ENCODE measurements around the gene SCN1B. TPM values are rescaled to one million over a fixed set of nuclear protein-coding genes. Genes with fewer than 3 reads are reported as not detected.

Gene SCN1B
- total RNA-seq, 4 donors from 2014 or later = 0.60 to 14.2 (median 3.2) TPM

DNA sequence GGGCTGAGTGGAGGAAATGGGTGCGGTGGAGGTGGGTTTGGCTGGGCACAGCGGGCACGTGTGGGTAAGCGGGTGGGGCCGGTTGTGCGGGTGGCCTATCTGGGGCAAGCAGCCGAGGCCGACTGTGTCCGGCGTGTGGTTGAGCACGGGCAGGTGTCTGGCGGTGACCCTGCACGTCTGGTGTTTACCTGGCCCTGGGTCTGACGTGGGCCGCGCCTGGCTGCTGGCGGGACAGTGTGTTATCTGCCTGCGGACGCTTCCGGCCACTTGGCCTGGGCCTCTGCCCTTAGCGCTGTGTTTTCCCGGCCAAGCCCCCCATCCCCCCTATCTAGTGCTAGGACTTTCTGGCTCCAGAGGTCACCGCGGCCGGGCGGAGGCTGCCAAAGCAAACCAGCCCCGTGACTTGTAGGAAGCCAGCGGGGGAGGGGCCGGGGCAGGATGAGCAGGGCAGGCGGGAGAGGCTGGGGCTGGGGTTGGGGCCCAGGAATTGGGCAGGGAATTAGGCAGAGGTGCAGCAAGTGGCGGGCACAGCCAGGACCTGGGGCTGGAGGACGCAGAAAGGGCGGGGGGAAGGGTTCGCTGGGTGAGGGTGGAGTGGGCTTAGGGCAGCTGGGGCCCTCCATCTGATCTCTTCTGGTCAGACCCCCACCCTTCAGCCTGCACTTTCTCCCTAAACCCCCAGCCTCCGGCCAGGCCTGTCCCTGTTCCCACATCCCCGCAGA is 10.7 kb downstream of the SCN1B start:
- Histone ChIP-seq H3K36me3 (no peaks in the 10 kb centered on the region), H3K4me3 (peak overlapping the region in 1 of 4 donors; percentile 21), H3K27me3 (peaks cover 23% of the 10 kb centered on the region), H3K27ac (peak overlapping the region; percentile 22 to 58 (median 47)), H3K9me3 (no peaks in the 10 kb centered on the region), H3K4me1 (peaks cover 14 to 37% (median 23%) of the 10 kb centered on the region in 4 donors)
- peak; percentile 19 to 54 (median 33) for TF ChIP-seq POLR2AphosphoS5 (IDR thresholded peaks at IDR 0.05)
- TF ChIP-seq, protein P1, sequence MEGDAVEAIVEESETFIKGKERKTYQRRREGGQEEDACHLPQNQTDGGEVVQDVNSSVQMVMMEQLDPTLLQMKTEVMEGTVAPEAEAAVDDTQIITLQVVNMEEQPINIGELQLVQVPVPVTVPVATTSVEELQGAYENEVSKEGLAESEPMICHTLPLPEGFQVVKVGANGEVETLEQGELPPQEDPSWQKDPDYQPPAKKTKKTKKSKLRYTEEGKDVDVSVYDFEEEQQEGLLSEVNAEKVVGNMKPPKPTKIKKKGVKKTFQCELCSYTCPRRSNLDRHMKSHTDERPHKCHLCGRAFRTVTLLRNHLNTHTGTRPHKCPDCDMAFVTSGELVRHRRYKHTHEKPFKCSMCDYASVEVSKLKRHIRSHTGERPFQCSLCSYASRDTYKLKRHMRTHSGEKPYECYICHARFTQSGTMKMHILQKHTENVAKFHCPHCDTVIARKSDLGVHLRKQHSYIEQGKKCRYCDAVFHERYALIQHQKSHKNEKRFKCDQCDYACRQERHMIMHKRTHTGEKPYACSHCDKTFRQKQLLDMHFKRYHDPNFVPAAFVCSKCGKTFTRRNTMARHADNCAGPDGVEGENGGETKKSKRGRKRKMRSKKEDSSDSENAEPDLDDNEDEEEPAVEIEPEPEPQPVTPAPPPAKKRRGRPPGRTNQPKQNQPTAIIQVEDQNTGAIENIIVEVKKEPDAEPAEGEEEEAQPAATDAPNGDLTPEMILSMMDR (IDR thresholded peaks at IDR 0.05) = no peak
- no peak for TF ChIP-seq POLR2A (IDR thresholded peaks at IDR 0.05)
- no peak for TF ChIP-seq EP300 (IDR thresholded peaks at IDR 0.05; ENCODE audit: low read depth)
- DNase-seq = peak; percentile 77
- intact Hi-C loops (cut with DNase I; ENCODE audit: low total_unique reads) = no loop called here
- in situ Hi-C loops (cut with MboI; ENCODE audit: low pct_ligation_motif_present in 1 of 4, low pct_unique_long_range_greater_than_20kb in 1 of 4, low sequenced_read_pairs in 3 of 4) = no loop called here
- WGBS, 2 donors (ENCODE audit: low coverage in 1 of 2) = 14% methylated on average over 32 of the region's 36 CpGs; no CpG with 5 or more reads in 1 of the 2 donors

DNA sequence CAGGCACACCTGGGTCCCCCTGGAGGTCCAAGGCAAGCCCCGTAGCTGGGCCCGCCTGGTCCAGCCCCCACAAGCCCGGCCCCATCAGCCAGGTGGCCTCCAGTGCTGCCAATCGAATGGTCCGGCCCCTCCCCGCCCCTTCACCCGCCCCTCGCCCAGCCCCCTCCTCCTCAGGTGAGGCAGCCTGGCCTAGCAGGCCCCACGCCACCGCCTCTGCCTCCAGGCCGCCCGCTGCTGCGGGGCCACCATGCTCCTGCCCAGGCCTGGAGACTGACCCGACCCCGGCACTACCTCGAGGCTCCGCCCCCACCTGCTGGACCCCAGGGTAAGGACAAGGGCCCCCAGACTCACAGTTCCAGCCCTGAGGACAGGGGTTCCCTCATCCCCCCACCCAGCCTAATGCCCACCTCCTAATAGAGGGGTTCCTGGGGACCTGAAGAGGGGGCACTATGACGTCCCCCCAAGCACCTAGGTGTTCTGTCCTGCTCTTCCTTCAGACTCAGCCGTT is 11.3 kb downstream of the SCN1B start, which contains the start of gene HPN:
TSS of gene HPN (plus strand) at position 174 of the 508 bp plus-strand sequence. CDS start 786 bp downstream, outside the sequence.
- DNase-seq = no peak
- intact Hi-C loops (cut with DNase I; ENCODE audit: low total_unique reads) = no loop called here

DNA sequence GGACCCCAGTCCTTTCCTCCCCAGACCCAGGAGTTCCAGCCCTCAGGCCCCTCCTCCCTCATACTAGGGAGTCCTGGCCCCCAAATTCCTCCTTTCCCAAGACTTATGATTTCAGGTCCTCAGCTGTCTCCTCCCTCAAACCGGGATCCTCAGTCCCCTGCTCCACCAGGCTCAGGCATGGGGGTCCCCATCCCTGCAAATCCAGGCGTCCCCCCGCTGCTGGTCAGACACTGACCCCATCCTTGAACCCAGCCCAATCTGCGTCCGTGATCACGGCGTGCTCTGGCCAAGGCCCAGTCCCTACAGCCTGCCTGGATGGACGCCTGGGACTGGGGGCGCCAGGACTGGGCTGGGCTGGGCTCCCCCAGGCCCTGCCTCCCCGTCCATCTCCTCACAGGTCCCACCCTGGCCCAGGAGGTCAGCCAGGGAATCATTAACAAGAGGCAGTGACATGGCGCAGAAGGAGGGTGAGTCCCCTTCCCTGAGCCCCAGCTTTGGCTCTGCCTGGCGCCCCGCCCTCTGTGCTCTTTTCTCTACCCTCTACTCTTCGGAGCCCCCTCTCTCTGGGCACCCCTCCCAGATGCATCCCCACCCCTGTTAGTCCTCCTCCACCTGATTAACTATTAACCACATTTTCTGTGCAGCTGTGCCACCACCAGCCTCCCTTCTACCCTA is 11.9 kb downstream of the SCN1B start:
- intact Hi-C loops (cut with DNase I; ENCODE audit: low total_unique reads) (no loop called here), in situ Hi-C loops (cut with MboI; ENCODE audit: low pct_ligation_motif_present in 1 of 4, low pct_unique_long_range_greater_than_20kb in 1 of 4, low sequenced_read_pairs in 3 of 4) (no loop called here)
- peaks cover 23% of the 10 kb centered on the region for H3K27me3 ChIP-seq
- H3K9me3 ChIP-seq = no peaks in the 10 kb centered on the region
- TF ChIP-seq, protein P1 (IDR thresholded peaks at IDR 0.05) = no peak
- no peak for TF ChIP-seq EP300 (IDR thresholded peaks at IDR 0.05; ENCODE audit: low read depth)
- no peak for TF ChIP-seq POLR2A (IDR thresholded peaks at IDR 0.05)
- TF ChIP-seq POLR2AphosphoS5 (IDR thresholded peaks at IDR 0.05) = no peak
- H3K27ac ChIP-seq = no peak overlapping the region
- H3K36me3 ChIP-seq = no peaks in the 10 kb centered on the region
- WGBS, 2 donors (ENCODE audit: low coverage in 1 of 2) = 68 to 76% methylated on average over 5 to 14 of the region's 14 CpGs
- DNase-seq = no peak
- H3K4me1 ChIP-seq = peaks cover 14 to 37% (median 23%) of the 10 kb centered on the region in 4 donors
- H3K4me3 ChIP-seq = no peak overlapping the region

More for the DNA sequence above, 11.3 kb downstream of the SCN1B start, which contains the start of gene HPN:
- in situ Hi-C loops (cut with MboI; ENCODE audit: low pct_ligation_motif_present in 1 of 4, low pct_unique_long_range_greater_than_20kb in 1 of 4, low sequenced_read_pairs in 3 of 4) = no loop called here
- TF ChIP-seq POLR2A (IDR thresholded peaks at IDR 0.05) (no peak), EP300 (IDR thresholded peaks at IDR 0.05; ENCODE audit: low read depth) (no peak), POLR2AphosphoS5 (IDR thresholded peaks at IDR 0.05) (no peak)
- TF ChIP-seq, protein P1 (IDR thresholded peaks at IDR 0.05) = no peak
- WGBS, 2 donors (ENCODE audit: low coverage in 1 of 2) = 67% methylated on average over 13 of the region's 19 CpGs; no CpG with 5 or more reads in 1 of the 2 donors
- Histone ChIP-seq H3K9me3 (no peaks in the 10 kb centered on the region), H3K36me3 (no peaks in the 10 kb centered on the region), H3K27me3 (peaks cover 23% of the 10 kb centered on the region), H3K4me1 (peaks cover 14 to 37% (median 23%) of the 10 kb centered on the region in 4 donors), H3K4me3 (peak within 1 kb of the TSS in 1 of 4 donors; percentile 21), H3K27ac (peak within 1 kb of the TSS; percentile 22 to 58 (median 47))

Data from transverse colon (tissue), 4 donors.